ENCODE data around the gene UGT1A1. TPM values are rescaled to one million over a fixed set of nuclear protein-coding genes. Genes with fewer than 3 reads are reported as not detected.

Gene UGT1A1
- total and polyA plus RNA-seq, 8 donors = 0.04 to 0.24 (median 0.14) TPM; not detected in 1

DNA sequence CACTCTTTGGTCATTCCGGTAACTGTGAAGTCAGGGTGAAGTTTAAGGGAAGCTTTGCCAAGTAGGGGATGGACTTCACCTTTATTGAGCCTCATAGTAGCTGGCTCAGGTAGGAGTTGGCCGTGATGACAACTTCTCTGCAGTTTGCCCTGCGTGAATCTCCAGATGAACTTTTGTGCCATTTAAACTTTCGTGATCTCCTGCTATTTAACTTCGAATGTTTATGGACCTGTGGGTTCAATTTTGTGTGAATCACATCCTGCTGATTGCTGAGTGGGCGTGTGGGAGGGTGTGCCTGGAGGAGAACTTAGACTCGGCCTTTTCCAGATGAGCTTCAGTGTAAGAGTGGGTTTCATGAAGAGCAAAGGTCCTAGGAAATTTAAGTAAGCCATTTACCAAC, 4.2 kb downstream of the UGT1A1 start:
- peaks cover 0 to 10% of the 10 kb centered on the region in 2 donors for H3K27me3 ChIP-seq
- H3K4me3 ChIP-seq = no peak overlapping the region
- ATAC-seq (no peak), DNase-seq (no peak)
- H3K4me1 ChIP-seq = no peaks in the 10 kb centered on the region
- H3K36me3 ChIP-seq = no peaks in the 10 kb centered on the region
- intact Hi-C loops (cut with DNase I) = no loop called here
- TF ChIP-seq CTCF (IDR thresholded peaks at IDR 0.05) = no peak
- H3K27ac ChIP-seq = no peak overlapping the region
- no peaks in the 10 kb centered on the region for H3K9me3 ChIP-seq

GRCh38 chr2:233764761-233765160, 4.7 kb downstream of the UGT1A1 start:
- H3K27ac ChIP-seq = no peak overlapping the region
- no peak overlapping the region for H3K4me3 ChIP-seq
- intact Hi-C loops (cut with DNase I) = no loop called here
- TF ChIP-seq CTCF (IDR thresholded peaks at IDR 0.05) = no peak
- H3K4me1 ChIP-seq = no peaks in the 10 kb centered on the region
- no peaks in the 10 kb centered on the region for H3K36me3 ChIP-seq
- H3K27me3 ChIP-seq = peaks cover 0 to 10% of the 10 kb centered on the region in 2 donors
- DNase-seq (no peak), ATAC-seq (no peak)
- no peaks in the 10 kb centered on the region for H3K9me3 ChIP-seq

GRCh38 chr2:233766416-233766815, 6.3 kb downstream of the UGT1A1 start:
- intact Hi-C loops (cut with DNase I) = no loop called here
- TF ChIP-seq CTCF (IDR thresholded peaks at IDR 0.05) = no peak
- Histone ChIP-seq H3K4me3 (no peak overlapping the region), H3K4me1 (no peaks in the 10 kb centered on the region), H3K27me3 (peaks cover 0 to 10% of the 10 kb centered on the region in 2 donors), H3K27ac (no peak overlapping the region), H3K36me3 (no peaks in the 10 kb centered on the region), H3K9me3 (no peaks in the 10 kb centered on the region)
- DNase-seq (no peak), ATAC-seq (no peak)

DNA sequence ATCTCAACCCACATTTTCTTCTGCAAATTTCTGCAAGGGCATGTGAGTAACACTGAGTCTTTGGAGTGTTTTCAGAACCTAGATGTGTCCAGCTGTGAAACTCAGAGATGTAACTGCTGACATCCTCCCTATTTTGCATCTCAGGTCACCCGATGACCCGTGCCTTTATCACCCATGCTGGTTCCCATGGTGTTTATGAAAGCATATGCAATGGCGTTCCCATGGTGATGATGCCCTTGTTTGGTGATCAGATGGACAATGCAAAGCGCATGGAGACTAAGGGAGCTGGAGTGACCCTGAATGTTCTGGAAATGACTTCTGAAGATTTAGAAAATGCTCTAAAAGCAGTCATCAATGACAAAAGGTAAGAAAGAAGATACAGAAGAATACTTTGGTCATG, 8.0 kb downstream of the UGT1A1 start:
- H3K27ac ChIP-seq = no peak overlapping the region
- DNase-seq (no peak), ATAC-seq (no peak)
- H3K27me3 ChIP-seq = peaks cover 0 to 15% of the 10 kb centered on the region in 2 donors
- no peaks in the 10 kb centered on the region for H3K36me3 ChIP-seq
- no peaks in the 10 kb centered on the region for H3K9me3 ChIP-seq
- intact Hi-C loops (cut with DNase I) = no loop called here
- no peaks in the 10 kb centered on the region for H3K4me1 ChIP-seq
- no peak overlapping the region for H3K4me3 ChIP-seq
- no peak for TF ChIP-seq CTCF (IDR thresholded peaks at IDR 0.05)

DNA sequence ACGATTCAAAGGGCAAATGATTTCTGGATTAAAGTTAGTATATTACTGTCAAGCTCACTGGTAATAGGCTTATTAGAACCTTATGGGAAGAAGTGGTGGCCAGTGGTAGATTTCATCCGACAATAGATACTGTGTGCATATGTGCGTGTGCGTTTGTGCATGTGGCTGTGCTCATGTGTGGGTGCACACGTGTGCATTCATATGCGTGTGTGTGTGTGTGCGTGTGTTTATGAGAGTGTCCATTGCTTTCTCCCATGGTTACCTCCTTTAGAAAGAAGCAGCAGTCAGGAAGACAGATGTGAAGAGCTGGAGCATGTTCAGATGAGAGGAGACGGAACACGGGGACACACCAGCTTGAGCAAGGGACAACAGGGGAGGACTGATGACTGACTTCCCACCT, 9.2 kb downstream of the UGT1A1 start:
- Histone ChIP-seq H3K36me3 (no peaks in the 10 kb centered on the region), H3K4me1 (no peaks in the 10 kb centered on the region), H3K27ac (no peak overlapping the region), H3K4me3 (no peak overlapping the region), H3K9me3 (no peaks in the 10 kb centered on the region), H3K27me3 (peaks cover 0 to 15% of the 10 kb centered on the region in 2 donors)
- intact Hi-C loops (cut with DNase I) = no loop called here
- ATAC-seq (no peak), DNase-seq (no peak)
- TF ChIP-seq CTCF (IDR thresholded peaks at IDR 0.05) = no peak
